Gastrocnemius medialis (tissue), 4 donors: ENCODE results near the gene MAP3K5. TPM values are rescaled to one million over a fixed set of nuclear protein-coding genes. Genes with fewer than 3 reads are reported as not detected.

Experiments used
- ATAC-seq, 2 donors: fragments of 150-250 bp; one replicate each; pipeline ENCODE4 v1.9.1; 2016
- DNase-seq, 2 donors: peaks; one replicate each; pipeline ENCODE4 v3.0.0-alpha.2; 2019
- H3K27ac ChIP-seq, 4 donors: fragments of 200-600 bp; sonication (generic); 1 replicate in 1 of 4; 2 replicates in 3 of 4; pipeline ENCODE4 v1.5.1; 2016 to 2018; ENCODE audit warnings: mild to moderate bottlenecking in 2 of 4, moderate library complexity in 1 of 4
- H3K27me3 ChIP-seq, 3 donors: fragments of 200-600 bp; sonication (generic) in 2 of 3; 1 replicate in 1 of 3; 2 replicates in 2 of 3; pipeline versions ENCODE4 v1.5.1 to v1.6.0; 2016 to 2019; ENCODE audit warnings: mild to moderate bottlenecking in 1 of 3, moderate library complexity in 1 of 3
- H3K36me3 ChIP-seq, 2 donors: fragments of 200-600 bp; sonication (generic) in 1 of 2; one replicate each; pipeline ENCODE4 v1.5.1; 2017 to 2018
- H3K4me1 ChIP-seq, 2 donors: fragments of 200-600 bp; sonication (generic) in 1 of 2; one replicate each; pipeline ENCODE4 v1.5.1; 2016 to 2017; ENCODE audit warnings: mild to moderate bottlenecking in 2 of 2
- H3K4me3 ChIP-seq, 4 donors: fragments of 200-600 bp; sonication (generic) in 3 of 4; 1 replicate in 1 of 4; 2 replicates in 3 of 4; pipeline ENCODE4 v1.5.1; 2016 to 2019; ENCODE audit warnings: mild to moderate bottlenecking in 2 of 4
- H3K9me3 ChIP-seq, 3 donors: fragments of 200-600 bp; sonication (generic) in 2 of 3; 1 replicate in 1 of 3; 2 replicates in 2 of 3; pipeline ENCODE4 v1.5.1; 2016 to 2019
- CTCF ChIP-seq, 5 experiments: fragments of 450-650 bp in 3 of 5; fragments of 200-600 bp in 2 of 5; sonication (generic) in 2 of 5; IDR thresholded peaks in 4 of 5; conservative IDR thresholded peaks in 1 of 5; 1 replicate in 4 of 5; 2 replicates in 1 of 5; pipeline ENCODE4 v1.5.1; 2016 to 2019; ENCODE audit warnings: antibody characterized with exemption in 5 of 5, mild to moderate bottlenecking in 3 of 5, moderate library complexity in 3 of 5
- POLR2A ChIP-seq, 2 donors: fragments of 450-650 bp; IDR thresholded peaks; one replicate each; pipeline ENCODE4 v1.6.1; 2017; ENCODE audit warnings: antibody characterized with exemption in 2 of 2, mild to moderate bottlenecking in 2 of 2, moderate library complexity in 2 of 2
- in situ Hi-C, 4 donors: fragments of 200-750 bp; cut with MboI; loops; one replicate each; pipeline versions ENCODE4 v1.15.0 to v1.8.0; 2017; ENCODE audit warnings: low sequenced_read_pairs in 4 of 4
- intact Hi-C: fragments of 100-400 bp; cut with DNase I; formaldehyde crosslinking; loops from one replicate; pipeline ENCODE4 v1.15.1; 2023; ENCODE audit warnings: low total_unique reads
- total RNA-seq, 4 donors: library from RNA; depleted of rRNA; stranded (reverse); fragments of >200 nt; gene quantifications; one replicate each; pipeline versions ENCODE4 v1.1.0 to v1.2.3, GENCODE V29; 2016

Gene MAP3K5
- total RNA-seq, 4 donors from 2014 or later: 2.9 to 46.9 (median 4.9) TPM

GRCh38 chr6:136635615-136636014, 156.7 kb downstream of the MAP3K5 start:
- intact Hi-C loops: no loop called here
- in situ Hi-C loops: no loop called here

GRCh38 chr6:136633355-136633754, 158.9 kb downstream of the MAP3K5 start:
- TF ChIP-seq CTCF (IDR thresholded peaks at IDR 0.05 in 4 of 5, conservative IDR thresholded peaks at IDR 0.05 in 1 of 5): no peak
- TF ChIP-seq POLR2A (IDR thresholded peaks at IDR 0.05): no peak
- no peaks in the 10 kb centered on the region for H3K27me3 ChIP-seq
- DNase-seq (no peak), ATAC-seq (no peak)
- no peaks in the 10 kb centered on the region for H3K9me3 ChIP-seq
- H3K27ac ChIP-seq: no peak overlapping the region
- in situ Hi-C loops (no loop called here), intact Hi-C loops (no loop called here)
- H3K4me3 ChIP-seq: no peak overlapping the region
- no peaks in the 10 kb centered on the region for H3K4me1 ChIP-seq
- peaks cover 0 to 8% of the 10 kb centered on the region in 2 donors for H3K36me3 ChIP-seq

More at GRCh38 chr6:136635615-136636014, 156.7 kb downstream of the MAP3K5 start:
- H3K27ac ChIP-seq: no peak overlapping the region
- H3K4me3 ChIP-seq: no peak overlapping the region
- peaks cover 0 to 8% of the 10 kb centered on the region in 2 donors for H3K36me3 ChIP-seq
- no peak for DNase-seq
- no peaks in the 10 kb centered on the region for H3K27me3 ChIP-seq
- no peak for TF ChIP-seq CTCF (IDR thresholded peaks at IDR 0.05 in 4 of 5, conservative IDR thresholded peaks at IDR 0.05 in 1 of 5)
- no peak for TF ChIP-seq POLR2A (IDR thresholded peaks at IDR 0.05)
- ATAC-seq: no peak
- H3K4me1 ChIP-seq: no peaks in the 10 kb centered on the region
- no peaks in the 10 kb centered on the region for H3K9me3 ChIP-seq

- peaks cover 0 to 8% of the 10 kb centered on the region in 2 donors for H3K36me3 ChIP-seq
These were observed 163.3 kb downstream of the MAP3K5 start for GRCh38 chr6:136628996-136629395.

GRCh38 chr6:136627191-136627590, 165.1 kb downstream of the MAP3K5 start:
- ATAC-seq (no peak), DNase-seq (no peak)
- H3K4me1 ChIP-seq: no peaks in the 10 kb centered on the region
- no peaks in the 10 kb centered on the region for H3K27me3 ChIP-seq
- H3K27ac ChIP-seq: no peak overlapping the region
- in situ Hi-C loops: no loop called here
- intact Hi-C loops: no loop called here
- no peak overlapping the region for H3K4me3 ChIP-seq
- H3K9me3 ChIP-seq: no peaks in the 10 kb centered on the region
- TF ChIP-seq CTCF (IDR thresholded peaks at IDR 0.05 in 4 of 5, conservative IDR thresholded peaks at IDR 0.05 in 1 of 5) (no peak), POLR2A (IDR thresholded peaks at IDR 0.05) (no peak)
- H3K36me3 ChIP-seq: no peaks in the 10 kb centered on the region

More at GRCh38 chr6:136628996-136629395, 163.3 kb downstream of the MAP3K5 start:
- Histone ChIP-seq H3K4me3 (no peak overlapping the region), H3K27ac (no peak overlapping the region), H3K4me1 (no peaks in the 10 kb centered on the region), H3K9me3 (no peaks in the 10 kb centered on the region), H3K27me3 (no peaks in the 10 kb centered on the region)
- no peak for DNase-seq
- in situ Hi-C loops (no loop called here), intact Hi-C loops (no loop called here)
- no peak for ATAC-seq
- TF ChIP-seq CTCF (IDR thresholded peaks at IDR 0.05 in 4 of 5, conservative IDR thresholded peaks at IDR 0.05 in 1 of 5): no peak
- TF ChIP-seq POLR2A (IDR thresholded peaks at IDR 0.05): no peak

GRCh38 chr6:136625293-136625692, 167.0 kb downstream of the MAP3K5 start:
- Histone ChIP-seq H3K9me3 (no peaks in the 10 kb centered on the region), H3K36me3 (no peaks in the 10 kb centered on the region), H3K27ac (no peak overlapping the region), H3K27me3 (no peaks in the 10 kb centered on the region), H3K4me1 (no peaks in the 10 kb centered on the region), H3K4me3 (no peak overlapping the region)
- intact Hi-C loops: no loop called here
- TF ChIP-seq CTCF (IDR thresholded peaks at IDR 0.05 in 4 of 5, conservative IDR thresholded peaks at IDR 0.05 in 1 of 5): no peak
- TF ChIP-seq POLR2A (IDR thresholded peaks at IDR 0.05): no peak
- in situ Hi-C loops: no loop called here
- DNase-seq (no peak), ATAC-seq (no peak)
